ENCODE measurements around the gene YES1.
"Not testable (repeated sequence)": the region's sequence is repeated elsewhere in the genome, so short reads cannot be mapped to it uniquely, and the experiment has no call there.

YES1 gene

GRCh38 chr18:683531-683930 is 128.5 kb downstream of the YES1 start:
- no peak for DNase-seq (ENCODE audit: low spot score)

- no peak for DNase-seq (ENCODE audit: low spot score)
These were observed 129.2 kb downstream of the YES1 start for GRCh38 chr18:682833-683232.

GRCh38 chr18:682416-682815 is 129.6 kb downstream of the YES1 start:
- not testable (repeated sequence) for DNase-seq (ENCODE audit: low spot score)

GRCh38 chr18:681985-682384 is 130.1 kb downstream of the YES1 start:
- no peak for DNase-seq (ENCODE audit: low spot score)

GRCh38 chr18:680392-680791 is 131.7 kb downstream of the YES1 start:
- DNase-seq (ENCODE audit: low spot score) = no peak

GRCh38 chr18:679516-679915 is 132.5 kb downstream of the YES1 start:
- no peak for DNase-seq (ENCODE audit: low spot score)

- no peak for DNase-seq (ENCODE audit: low spot score)
These were observed 133.4 kb downstream of the YES1 start for GRCh38 chr18:678482-679182.

- no peak for DNase-seq (ENCODE audit: low spot score)
These were observed 134.1 kb downstream of the YES1 start for GRCh38 chr18:677951-678381.

- no peak for DNase-seq (ENCODE audit: low spot score)
These were observed 134.9 kb downstream of the YES1 start for GRCh38 chr18:677145-677544.

- DNase-seq (ENCODE audit: low spot score) = no peak
These were observed 135.3 kb downstream of the YES1 start for GRCh38 chr18:676736-677135.

GRCh38 chr18:676069-676468 is 136.0 kb downstream of the YES1 start:
- DNase-seq (ENCODE audit: low spot score) = no peak

GRCh38 chr18:675307-675706 is 136.7 kb downstream of the YES1 start:
- no peak for DNase-seq (ENCODE audit: low spot score)

- DNase-seq (ENCODE audit: low spot score) = no peak
These were observed 138.3 kb downstream of the YES1 start for GRCh38 chr18:673769-674168.

GRCh38 chr18:673317-673716 is 138.7 kb downstream of the YES1 start:
- no peak for DNase-seq (ENCODE audit: low spot score)

Measured in iPS-NIHi11 (cell line).